Type B pancreatic cell (in vitro differentiated cells): ENCODE measurements around the gene CAMK1D. TPM values are rescaled to one million over a fixed set of nuclear protein-coding genes. Genes with fewer than 3 reads are reported as not detected.

Source experiments
- DNase-seq: peaks from one replicate; pipeline ENCODE4 v3.0.0; 2021; ENCODE audit warnings: mixed read lengths; ENCODE audit not compliant: unreplicated experiment; ENCODE audit errors: extremely low spot score
- H3K27ac Mint-ChIP-seq: 2 replicates; pipeline ENCODE4 v1.8.0; 2021; ENCODE audit warnings: mild to moderate bottlenecking, mixed read lengths
- H3K27me3 Mint-ChIP-seq: 2 replicates; pipeline ENCODE4 v1.8.0; 2021; ENCODE audit warnings: mixed read lengths
- H3K36me3 Mint-ChIP-seq: 2 replicates; pipeline ENCODE4 v1.8.0; 2021; ENCODE audit warnings: mixed read lengths
- H3K4me1 Mint-ChIP-seq: one replicate; pipeline ENCODE4 v1.8.0; 2021; ENCODE audit warnings: mixed read lengths; ENCODE audit not compliant: unreplicated experiment
- H3K4me3 Mint-ChIP-seq: 2 replicates; pipeline ENCODE4 v1.8.0; 2021; ENCODE audit warnings: mild to moderate bottlenecking, mixed read lengths
- H3K9me3 Mint-ChIP-seq: 2 replicates; pipeline ENCODE4 v1.8.0; 2021; ENCODE audit warnings: mixed read lengths
- total RNA-seq: library from RNA; stranded (reverse); gene quantifications from 2 replicates; pipeline ENCODE4 v1.2.1, GENCODE V29; 2021; ENCODE audit warnings: low replicate concordance
- TF ChIP-seq, protein P1 (sequence below): fragments of 200-600 bp; sonication (generic); conservative IDR thresholded peaks from 2 replicates; pipeline ENCODE4 v1.5.0; 2021; ENCODE audit warnings: antibody characterized with exemption, mild to moderate bottlenecking

CAMK1D gene
- total RNA-seq, 1 donor from 2014 or later, result 12.2 TPM

- Mint-ChIP-seq H3K4me3 (no peak overlapping the region), H3K27ac (no peak overlapping the region), H3K4me1 (peaks cover 28% of the 10 kb centered on the region), H3K27me3 (no peaks in the 10 kb centered on the region), H3K36me3 (peaks cover 3% of the 10 kb centered on the region), H3K9me3 (peaks cover 3% of the 10 kb centered on the region)
- TF ChIP-seq, protein P1, sequence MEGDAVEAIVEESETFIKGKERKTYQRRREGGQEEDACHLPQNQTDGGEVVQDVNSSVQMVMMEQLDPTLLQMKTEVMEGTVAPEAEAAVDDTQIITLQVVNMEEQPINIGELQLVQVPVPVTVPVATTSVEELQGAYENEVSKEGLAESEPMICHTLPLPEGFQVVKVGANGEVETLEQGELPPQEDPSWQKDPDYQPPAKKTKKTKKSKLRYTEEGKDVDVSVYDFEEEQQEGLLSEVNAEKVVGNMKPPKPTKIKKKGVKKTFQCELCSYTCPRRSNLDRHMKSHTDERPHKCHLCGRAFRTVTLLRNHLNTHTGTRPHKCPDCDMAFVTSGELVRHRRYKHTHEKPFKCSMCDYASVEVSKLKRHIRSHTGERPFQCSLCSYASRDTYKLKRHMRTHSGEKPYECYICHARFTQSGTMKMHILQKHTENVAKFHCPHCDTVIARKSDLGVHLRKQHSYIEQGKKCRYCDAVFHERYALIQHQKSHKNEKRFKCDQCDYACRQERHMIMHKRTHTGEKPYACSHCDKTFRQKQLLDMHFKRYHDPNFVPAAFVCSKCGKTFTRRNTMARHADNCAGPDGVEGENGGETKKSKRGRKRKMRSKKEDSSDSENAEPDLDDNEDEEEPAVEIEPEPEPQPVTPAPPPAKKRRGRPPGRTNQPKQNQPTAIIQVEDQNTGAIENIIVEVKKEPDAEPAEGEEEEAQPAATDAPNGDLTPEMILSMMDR, result no peak
- DNase-seq, result no peak
Observed at GRCh38 chr10:12510984-12511383, 161.6 kb downstream of the CAMK1D start.

DNA sequence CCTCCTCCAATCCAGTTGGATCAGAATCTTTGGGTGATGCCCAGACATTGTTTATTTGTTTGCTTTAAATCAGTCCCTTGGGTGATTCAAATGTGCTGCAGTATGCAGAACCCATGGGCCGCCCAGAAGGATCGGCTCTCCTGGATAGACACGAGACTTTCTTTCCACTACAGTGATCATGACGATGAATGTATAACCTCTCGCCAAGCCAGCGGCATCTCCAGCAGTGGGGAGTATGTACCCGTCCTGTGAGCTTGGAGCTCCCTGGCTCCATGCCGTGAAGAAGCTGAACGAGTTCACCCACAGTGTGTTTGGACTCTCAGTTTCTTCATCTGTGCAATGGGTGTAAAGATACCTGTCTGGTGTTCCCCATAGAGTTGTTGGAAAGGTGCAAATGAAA, 162.3 kb downstream of the CAMK1D start:
- TF ChIP-seq, protein P1, result no peak
- H3K9me3 Mint-ChIP-seq, result peaks cover 3% of the 10 kb centered on the region
- H3K27ac Mint-ChIP-seq, result no peak overlapping the region
- H3K4me3 Mint-ChIP-seq, result no peak overlapping the region
- no peaks in the 10 kb centered on the region for H3K27me3 Mint-ChIP-seq
- peaks cover 32% of the 10 kb centered on the region for H3K4me1 Mint-ChIP-seq
- peaks cover 5% of the 10 kb centered on the region for H3K36me3 Mint-ChIP-seq
- no peak for DNase-seq

DNA sequence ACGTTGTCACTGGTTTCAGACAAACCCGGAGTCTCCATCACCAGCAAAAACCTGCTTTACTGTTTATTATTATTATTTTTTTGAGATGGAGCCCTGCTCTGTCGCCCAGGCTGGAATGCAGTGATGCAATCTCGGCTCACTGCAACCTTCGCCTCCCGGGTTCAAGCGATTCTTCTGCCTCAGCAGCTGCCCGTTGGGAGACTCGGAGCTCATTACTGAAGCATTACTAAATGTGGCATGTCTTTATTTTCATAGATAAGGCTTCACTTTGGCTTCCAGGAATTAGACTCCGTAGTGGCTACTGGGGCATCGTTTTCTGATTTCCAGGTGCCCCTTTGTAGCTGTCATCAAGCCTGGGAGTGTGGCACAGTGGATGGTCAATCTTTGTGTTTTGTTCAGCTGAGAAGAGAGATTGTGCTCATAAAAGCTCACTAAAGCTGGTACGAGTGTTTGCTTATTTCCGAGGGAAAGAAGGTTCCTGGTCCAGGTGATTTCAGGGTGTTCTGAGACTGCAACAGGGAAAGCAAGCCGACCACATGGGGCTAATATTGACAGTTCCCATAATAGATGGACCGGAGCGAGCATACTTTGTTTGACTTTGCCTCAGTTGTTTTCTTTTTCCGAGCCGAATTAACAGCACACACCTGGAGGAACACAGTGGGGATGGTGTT, 163.1 kb downstream of the CAMK1D start:
- H3K27me3 Mint-ChIP-seq, result no peaks in the 10 kb centered on the region
- peaks cover 6% of the 10 kb centered on the region for H3K36me3 Mint-ChIP-seq
- TF ChIP-seq, protein P1, result no peak
- DNase-seq, result no peak
- peaks cover 3% of the 10 kb centered on the region for H3K9me3 Mint-ChIP-seq
- peaks cover 27% of the 10 kb centered on the region for H3K4me1 Mint-ChIP-seq
- no peak overlapping the region for H3K4me3 Mint-ChIP-seq
- peak overlapping the region; percentile 80 for H3K27ac Mint-ChIP-seq

GRCh38 chr10:12513003-12513365, 163.6 kb downstream of the CAMK1D start:
- Mint-ChIP-seq H3K27me3 (no peaks in the 10 kb centered on the region), H3K4me3 (no peak overlapping the region), H3K36me3 (peaks cover 5% of the 10 kb centered on the region), H3K9me3 (peaks cover 3% of the 10 kb centered on the region), H3K4me1 (peaks cover 27% of the 10 kb centered on the region), H3K27ac (peak overlapping the region; percentile 80)
- TF ChIP-seq, protein P1, result no peak
- DNase-seq, result no peak

DNA sequence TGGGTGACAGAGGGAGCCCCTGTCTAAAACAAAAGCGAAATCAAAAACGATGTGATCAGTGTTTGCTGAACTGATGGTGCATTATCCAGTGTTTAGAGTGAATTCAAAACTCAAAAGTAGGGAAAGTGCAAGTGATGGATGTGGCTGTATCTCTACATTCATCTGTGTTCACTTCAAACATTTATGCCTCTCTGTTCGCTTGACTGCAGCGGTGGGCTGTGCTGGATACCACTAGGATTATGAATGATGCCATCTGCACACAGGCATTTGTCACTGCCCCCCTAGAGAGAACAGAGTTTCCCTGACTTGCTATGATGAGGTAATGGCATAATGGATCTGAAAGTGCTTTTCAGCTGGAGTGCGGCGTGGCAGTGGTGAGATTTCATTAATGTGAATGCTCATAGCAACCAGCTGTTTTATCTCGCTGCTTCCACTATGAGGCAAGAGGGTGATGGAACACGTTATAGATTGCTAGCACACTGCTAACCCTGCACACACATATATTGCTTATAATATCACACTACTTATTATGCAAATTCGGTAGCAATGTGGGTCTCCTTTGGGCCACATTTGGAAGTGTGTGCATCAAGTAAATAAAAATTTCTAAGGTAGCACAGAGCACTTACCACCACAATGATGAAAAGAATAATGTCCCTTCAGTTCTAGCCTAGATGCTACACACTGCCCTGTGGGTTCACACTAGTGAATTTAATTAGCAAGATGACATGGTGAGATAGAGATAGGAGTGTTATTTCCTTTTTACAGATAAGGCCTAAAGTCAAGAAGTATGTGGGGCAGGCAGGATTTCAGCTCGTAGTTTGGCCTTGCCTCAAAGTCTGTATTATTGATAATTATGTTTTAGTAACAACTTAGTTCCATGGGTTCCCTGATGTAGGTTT, 164.7 kb downstream of the CAMK1D start:
- Mint-ChIP-seq H3K27ac (peak overlapping the region; percentile 71), H3K36me3 (peaks cover 3% of the 10 kb centered on the region), H3K27me3 (no peaks in the 10 kb centered on the region), H3K4me3 (no peak overlapping the region), H3K4me1 (peaks cover 27% of the 10 kb centered on the region), H3K9me3 (peaks cover 3% of the 10 kb centered on the region)
- no peak for DNase-seq
- TF ChIP-seq, protein P1, result no peak
